GM12892 (cell line): ENCODE measurements around the gene SRP9.

Experiments
- POLR2A ChIP-seq: IDR thresholded peaks from 2 replicates; pipeline ENCODE4 v1.6.1; 2011; ENCODE audit warnings: low read depth, low read length, control low read depth
- POLR2AphosphoS5 ChIP-seq: IDR thresholded peaks from 2 replicates; pipeline ENCODE4 v1.6.1; 2011; ENCODE audit warnings: low read depth, low read length, control low read depth
- TAF1 ChIP-seq: IDR thresholded peaks from 2 replicates; pipeline ENCODE4 v1.6.1; 2011; ENCODE audit warnings: low read depth, mild to moderate bottlenecking, control low read depth, low read length, borderline replicate concordance

DNA sequence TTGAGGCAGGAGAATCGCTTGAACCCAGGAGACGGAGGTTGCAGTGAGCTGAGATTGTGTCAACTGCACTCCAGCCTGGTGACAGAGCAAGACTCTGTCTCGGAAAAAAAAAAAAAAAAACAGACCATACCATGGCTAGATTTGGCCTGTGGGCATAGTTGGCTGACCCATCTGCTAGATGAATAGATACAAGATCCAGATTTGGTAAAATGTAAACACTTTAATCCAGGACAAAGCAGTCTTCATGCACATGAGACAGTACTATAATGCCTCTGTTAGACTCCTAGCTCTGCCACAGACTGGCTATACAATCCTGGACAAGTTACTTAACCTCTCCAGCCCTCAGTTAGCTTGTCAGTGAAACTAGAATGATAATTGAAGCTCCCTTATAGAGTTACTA, 27.9 kb upstream of the SRP9 start:
- TF ChIP-seq POLR2A, result no peak
- TF ChIP-seq POLR2AphosphoS5, result no peak
- TF ChIP-seq TAF1, result no peak
